SH-SY5Y (cell line): Measurements from ENCODE around the gene TMEM223.

ENCODE experiments used
- GATA2 ChIP-seq: IDR thresholded peaks from 2 replicates; pipeline ENCODE4 v1.6.1; 2011; ENCODE audit warnings: mild to moderate bottlenecking, low read depth, low read length
- GATA3 ChIP-seq: IDR thresholded peaks from 2 replicates; pipeline ENCODE4 v1.6.1; 2011; ENCODE audit warnings: low read depth, mild to moderate bottlenecking, low read length, moderate library complexity

DNA sequence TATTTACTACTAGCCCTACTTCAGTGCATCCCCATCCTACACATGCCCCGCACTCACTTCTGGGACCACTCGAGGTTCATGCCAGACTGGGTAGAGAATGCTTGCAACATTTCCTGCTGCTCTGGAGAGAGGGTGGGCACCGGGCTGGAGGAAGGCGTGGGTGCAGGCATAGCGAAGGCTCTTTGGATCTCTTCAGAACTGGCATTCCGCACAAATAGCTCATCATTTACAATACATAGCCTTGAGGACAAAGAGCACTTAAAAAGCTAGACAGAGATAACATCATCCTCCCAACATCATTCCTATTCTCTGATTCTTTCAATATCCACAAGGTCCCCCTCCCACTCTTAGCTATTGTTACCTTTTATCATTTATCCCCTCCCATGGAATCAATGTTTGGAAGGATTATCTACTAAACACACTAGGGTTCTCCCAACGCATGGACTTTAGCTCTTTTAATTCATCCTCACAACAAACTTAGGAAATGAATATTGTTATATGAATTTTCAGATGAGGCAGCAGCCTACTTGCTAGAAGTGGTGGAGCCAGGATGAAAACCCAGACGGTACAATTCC lies 2.5 kb upstream of the TMEM223 start:
- TF ChIP-seq GATA3, result no peak
- TF ChIP-seq GATA2, result no peak
